Vagina (tissue), 2 donors: ENCODE data around the gene SCFD2.

Experiments used
- CTCF ChIP-seq, 3 experiments: fragments of 450-650 bp in 2 of 3; fragments of 200-600 bp in 1 of 3; sonication (generic) in 1 of 3; IDR thresholded peaks; one replicate each; pipeline ENCODE4 v1.5.1; 2017 to 2019; ENCODE audit warnings: antibody characterized with exemption in 3 of 3, mild to moderate bottlenecking in 2 of 3, moderate library complexity in 2 of 3
- POLR2A ChIP-seq, 2 donors: fragments of 450-650 bp; IDR thresholded peaks; one replicate each; pipeline ENCODE4 v1.6.1; 2017; ENCODE audit warnings: antibody characterized with exemption in 2 of 2, mild to moderate bottlenecking in 2 of 2, moderate library complexity in 2 of 2
- POLR2AphosphoS5 ChIP-seq, 2 donors: sonication (generic); formaldehyde crosslinking; IDR thresholded peaks; one replicate each; pipeline ENCODE4 v1.9.0; 2017; ENCODE audit warnings: antibody characterized with exemption in 2 of 2, mild to moderate bottlenecking in 2 of 2, low read depth in 1 of 2; ENCODE audit not compliant: insufficient read depth in 1 of 2

- TF ChIP-seq CTCF (IDR thresholded peaks at IDR 0.05) (no peak), POLR2A (IDR thresholded peaks at IDR 0.05) (no peak), POLR2AphosphoS5 (IDR thresholded peaks at IDR 0.05; ENCODE audit: insufficient read depth in 1 of 2, low read depth in 1 of 2) (no peak)
These were observed 504.6 kb downstream of the SCFD2 start for GRCh38 chr4:52861171-52861823.
